ENCODE results near the gene HTRA2.

DNA sequence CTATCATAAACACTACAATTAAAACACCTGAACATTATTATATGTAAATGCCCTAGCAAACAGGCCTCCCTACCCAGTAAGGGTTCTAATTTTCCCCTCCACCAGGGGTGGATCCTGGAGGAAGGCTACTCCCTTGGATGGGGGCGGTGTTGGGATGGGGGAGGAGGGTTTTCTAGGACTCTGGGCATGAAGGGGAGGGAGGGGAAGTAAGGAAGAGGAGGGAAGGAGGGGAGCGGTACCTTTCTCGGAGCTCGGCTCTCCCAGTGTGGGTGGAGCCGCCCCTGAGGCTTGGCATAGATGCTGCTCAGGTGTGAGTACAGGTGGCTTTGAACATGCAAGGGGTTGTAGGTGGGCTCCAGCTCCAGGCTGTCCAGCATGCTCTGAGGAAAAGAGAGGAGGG lies 30.2 kb downstream of the HTRA2 start:
- TF ChIP-seq, protein P1, sequence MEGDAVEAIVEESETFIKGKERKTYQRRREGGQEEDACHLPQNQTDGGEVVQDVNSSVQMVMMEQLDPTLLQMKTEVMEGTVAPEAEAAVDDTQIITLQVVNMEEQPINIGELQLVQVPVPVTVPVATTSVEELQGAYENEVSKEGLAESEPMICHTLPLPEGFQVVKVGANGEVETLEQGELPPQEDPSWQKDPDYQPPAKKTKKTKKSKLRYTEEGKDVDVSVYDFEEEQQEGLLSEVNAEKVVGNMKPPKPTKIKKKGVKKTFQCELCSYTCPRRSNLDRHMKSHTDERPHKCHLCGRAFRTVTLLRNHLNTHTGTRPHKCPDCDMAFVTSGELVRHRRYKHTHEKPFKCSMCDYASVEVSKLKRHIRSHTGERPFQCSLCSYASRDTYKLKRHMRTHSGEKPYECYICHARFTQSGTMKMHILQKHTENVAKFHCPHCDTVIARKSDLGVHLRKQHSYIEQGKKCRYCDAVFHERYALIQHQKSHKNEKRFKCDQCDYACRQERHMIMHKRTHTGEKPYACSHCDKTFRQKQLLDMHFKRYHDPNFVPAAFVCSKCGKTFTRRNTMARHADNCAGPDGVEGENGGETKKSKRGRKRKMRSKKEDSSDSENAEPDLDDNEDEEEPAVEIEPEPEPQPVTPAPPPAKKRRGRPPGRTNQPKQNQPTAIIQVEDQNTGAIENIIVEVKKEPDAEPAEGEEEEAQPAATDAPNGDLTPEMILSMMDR (IDR thresholded peaks at IDR 0.05) = no peak
- TF ChIP-seq POLR2A (IDR thresholded peaks at IDR 0.05) = no peak
